Breast epithelium (tissue), 3 donors: ENCODE data around the gene TYROBP.

ENCODE experiments used
- CTCF ChIP-seq, 3 donors: fragments of 450-650 bp; IDR thresholded peaks; one replicate each; pipeline ENCODE4 v1.5.1; 2016 to 2017; ENCODE audit warnings: antibody characterized with exemption in 3 of 3, mild to moderate bottlenecking in 3 of 3, moderate library complexity in 3 of 3
- POLR2A ChIP-seq: fragments of 450-650 bp; IDR thresholded peaks from one replicate; pipeline ENCODE4 v1.6.1; 2016; ENCODE audit warnings: antibody characterized with exemption, mild to moderate bottlenecking, moderate library complexity
- POLR2AphosphoS5 ChIP-seq, 3 donors: sonication (generic); formaldehyde crosslinking; IDR thresholded peaks; one replicate each; pipeline ENCODE4 v1.6.1; 2017; ENCODE audit warnings: antibody characterized with exemption in 3 of 3

GRCh38 chr19:35938282-35939224, 30.5 kb upstream of the TYROBP start:
- TF ChIP-seq CTCF (IDR thresholded peaks at IDR 0.05) = no peak
- no peak for TF ChIP-seq POLR2A
- no peak for TF ChIP-seq POLR2AphosphoS5 (IDR thresholded peaks at IDR 0.05)
